WTC11 (cell line): ENCODE data around the gene HS2ST1. TPM values are rescaled to one million over a fixed set of nuclear protein-coding genes. Genes with fewer than 3 reads are reported as not detected.

Experiments used
- ATAC-seq: fragments of 200-7000 bp; cut with Tn5 transposase; 2 replicates; pipeline ENCODE4 v1.10.0; 2021; ENCODE audit warnings: mild to moderate bottlenecking, moderate library complexity
- CTCF ChIA-PET: fragments of 300-600 bp; sonication (Branson Sonifier 250); formaldehyde crosslinking; loops from one replicate; lab custom pipeline; 2021; ENCODE audit warnings: antibody characterized with exemption; lab: Charles Lee
- POLR2A ChIA-PET: fragments of 350-600 bp; sonication (Branson Sonifier 250); formaldehyde crosslinking; loops from one replicate; lab custom pipeline; 2021; ENCODE audit warnings: antibody characterized with exemption; lab: Charles Lee
- DNase-seq: peaks from one replicate; pipeline ENCODE4 v3.0.0; 2021; ENCODE audit warnings: low spot score
- H3K27ac Mint-ChIP-seq: 2 replicates; pipeline ENCODE4 v1.8.0; 2021; ENCODE audit warnings: mixed read lengths
- H3K27me3 Mint-ChIP-seq: 2 replicates; pipeline ENCODE4 v1.8.0; 2021; ENCODE audit warnings: low read depth, mild to moderate bottlenecking, moderate library complexity, mixed read lengths
- H3K36me3 Mint-ChIP-seq: 2 replicates; pipeline ENCODE4 v1.8.0; 2021; ENCODE audit warnings: mixed read lengths
- H3K4me1 Mint-ChIP-seq: 2 replicates; pipeline ENCODE4 v1.8.0; 2022; ENCODE audit warnings: mixed read lengths
- H3K4me3 Mint-ChIP-seq: 2 replicates; pipeline ENCODE4 v1.8.0; 2021; ENCODE audit warnings: mild to moderate bottlenecking, moderate library complexity, mixed read lengths
- H3K9me3 Mint-ChIP-seq: 2 replicates; pipeline ENCODE4 v1.8.0; 2021; ENCODE audit warnings: mixed read lengths
- AR ChIP-seq: fragments of 250-450 bp; sonication (Bioruptor Pico); IDR thresholded peaks from 2 replicates; pipeline ENCODE4 v1.9.0; 2021; ENCODE audit warnings: mild to moderate bottlenecking
- ATF1 ChIP-seq: sonication (generic); formaldehyde crosslinking; IDR thresholded peaks from 2 replicates; pipeline ENCODE4 v1.8.1; 2023; ENCODE audit warnings: mild to moderate bottlenecking, moderate library complexity, missing genetic modification reagents
- CBFB ChIP-seq: sonication (generic); formaldehyde crosslinking; IDR thresholded peaks from 2 replicates; pipeline ENCODE4 v1.8.1; 2022; ENCODE audit warnings: mild to moderate bottlenecking, low read depth, missing genetic modification reagents
- CREM ChIP-seq: sonication (generic); formaldehyde crosslinking; IDR thresholded peaks from 2 replicates; pipeline ENCODE4 v1.8.1; 2022; ENCODE audit warnings: mild to moderate bottlenecking, missing genetic modification reagents, moderate library complexity
- CTCF ChIP-seq: fragments of 200-600 bp; IDR thresholded peaks from 2 replicates; pipeline ENCODE4 v1.8.0; 2022; ENCODE audit warnings: antibody characterized with exemption
- FOXK1 ChIP-seq: sonication (generic); formaldehyde crosslinking; IDR thresholded peaks from 2 replicates; pipeline ENCODE4 v1.8.0; 2022; ENCODE audit warnings: mild to moderate bottlenecking, moderate library complexity, missing genetic modification reagents
- GRHL2 ChIP-seq: fragments of 250-450 bp; sonication (Bioruptor Pico); IDR thresholded peaks from 2 replicates; pipeline ENCODE4 v1.8.0; 2022; ENCODE audit warnings: mild to moderate bottlenecking, moderate library complexity; ENCODE audit not compliant: insufficient replicate concordance, severe bottlenecking
- IRF2 ChIP-seq: sonication (generic); formaldehyde crosslinking; IDR thresholded peaks from 2 replicates; pipeline ENCODE4 v1.8.0; 2022; ENCODE audit warnings: low read depth, missing genetic modification reagents, borderline replicate concordance
- JUN ChIP-seq: sonication (generic); formaldehyde crosslinking; IDR thresholded peaks from 2 replicates; pipeline ENCODE4 v1.8.0; 2023; ENCODE audit warnings: mild to moderate bottlenecking, missing genetic modification reagents
- MYBL2 ChIP-seq: sonication (generic); formaldehyde crosslinking; IDR thresholded peaks from 2 replicates; pipeline ENCODE4 v1.8.1; 2023; ENCODE audit warnings: mild to moderate bottlenecking, moderate library complexity, missing genetic modification reagents
- NR3C1 ChIP-seq: sonication (generic); formaldehyde crosslinking; conservative IDR thresholded peaks from 2 replicates; pipeline ENCODE4 v1.8.1; 2023; ENCODE audit warnings: low read depth, mild to moderate bottlenecking, missing genetic modification reagents
- SMAD3 ChIP-seq: sonication (generic); formaldehyde crosslinking; IDR thresholded peaks from 2 replicates; pipeline ENCODE4 v1.8.0; 2022; ENCODE audit warnings: missing genetic modification reagents, mild to moderate bottlenecking, borderline replicate concordance
- TCF7 ChIP-seq: sonication (generic); formaldehyde crosslinking; IDR thresholded peaks from 2 replicates; pipeline ENCODE4 v1.8.0; 2022; ENCODE audit warnings: mild to moderate bottlenecking, low read depth, missing genetic modification reagents, moderate library complexity
- TEAD1 ChIP-seq: sonication (generic); formaldehyde crosslinking; IDR thresholded peaks from 2 replicates; pipeline ENCODE4 v1.8.0; 2022; ENCODE audit warnings: mild to moderate bottlenecking, missing genetic modification reagents
- TEAD4 ChIP-seq: sonication (generic); formaldehyde crosslinking; IDR thresholded peaks from 2 replicates; pipeline ENCODE4 v1.8.0; 2022; ENCODE audit warnings: mild to moderate bottlenecking, missing genetic modification reagents
- TP53 ChIP-seq: sonication (generic); formaldehyde crosslinking; IDR thresholded peaks from 2 replicates; pipeline ENCODE4 v1.8.1; 2023; ENCODE audit warnings: mild to moderate bottlenecking, missing genetic modification reagents
- ZNF263 ChIP-seq: sonication (generic); formaldehyde crosslinking; IDR thresholded peaks from 2 replicates; pipeline ENCODE4 v1.8.1; 2022; ENCODE audit warnings: low read depth, mild to moderate bottlenecking, moderate library complexity, missing genetic modification reagents
- ZNF423 ChIP-seq: fragments of 250-450 bp; sonication (Bioruptor Pico); IDR thresholded peaks from 2 replicates; pipeline ENCODE4 v2.1.2; 2022; ENCODE audit warnings: mild to moderate bottlenecking, moderate library complexity
- total RNA-seq: library from RNA; stranded (reverse); gene quantifications from 3 replicates; pipeline ENCODE4 v1.2.3, GENCODE V29; 2021
- TF ChIP-seq, protein P1 (sequence below): sonication (generic); formaldehyde crosslinking; IDR thresholded peaks from 2 replicates; pipeline ENCODE4 v1.8.0; 2023; ENCODE audit warnings: missing genetic modification reagents
- TF ChIP-seq, protein P2 (sequence below): sonication (generic); formaldehyde crosslinking; conservative IDR thresholded peaks from 2 replicates; pipeline ENCODE4 v1.8.1; 2022; ENCODE audit warnings: mild to moderate bottlenecking, missing genetic modification reagents

Gene HS2ST1
- total RNA-seq, 1 experiment from 2014 or later, result 24.7 TPM

GRCh38 chr1:86997538-86997937 is 83.1 kb downstream of the HS2ST1 start:
- DNase-seq, result no peak
- no peak overlapping the region for H3K27ac Mint-ChIP-seq
- H3K36me3 Mint-ChIP-seq, result no peaks in the 10 kb centered on the region
- H3K9me3 Mint-ChIP-seq, result no peaks in the 10 kb centered on the region
- CTCF ChIA-PET, result no interaction called here
- peaks cover 30% of the 10 kb centered on the region for H3K4me1 Mint-ChIP-seq
- ATAC-seq, result no peak
- TF ChIP-seq ZNF263 (CRISPR knock-in tag) (no peak), TCF7 (CRISPR knock-in tag) (no peak), MYBL2 (no peak), TEAD4 (CRISPR knock-in tag) (no peak), FOXK1 (CRISPR knock-in tag) (no peak)
- TF ChIP-seq, protein P1, sequence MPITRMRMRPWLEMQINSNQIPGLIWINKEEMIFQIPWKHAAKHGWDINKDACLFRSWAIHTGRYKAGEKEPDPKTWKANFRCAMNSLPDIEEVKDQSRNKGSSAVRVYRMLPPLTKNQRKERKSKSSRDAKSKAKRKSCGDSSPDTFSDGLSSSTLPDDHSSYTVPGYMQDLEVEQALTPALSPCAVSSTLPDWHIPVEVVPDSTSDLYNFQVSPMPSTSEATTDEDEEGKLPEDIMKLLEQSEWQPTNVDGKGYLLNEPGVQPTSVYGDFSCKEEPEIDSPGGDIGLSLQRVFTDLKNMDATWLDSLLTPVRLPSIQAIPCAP (CRISPR knock-in tag), result no peak
- TF ChIP-seq, protein P2, sequence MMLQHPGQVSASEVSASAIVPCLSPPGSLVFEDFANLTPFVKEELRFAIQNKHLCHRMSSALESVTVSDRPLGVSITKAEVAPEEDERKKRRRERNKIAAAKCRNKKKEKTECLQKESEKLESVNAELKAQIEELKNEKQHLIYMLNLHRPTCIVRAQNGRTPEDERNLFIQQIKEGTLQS (CRISPR knock-in tag), result no peak
- H3K4me3 Mint-ChIP-seq, result no peak overlapping the region
- no peaks in the 10 kb centered on the region for H3K27me3 Mint-ChIP-seq
- POLR2A ChIA-PET, result no interaction called here

DNA sequence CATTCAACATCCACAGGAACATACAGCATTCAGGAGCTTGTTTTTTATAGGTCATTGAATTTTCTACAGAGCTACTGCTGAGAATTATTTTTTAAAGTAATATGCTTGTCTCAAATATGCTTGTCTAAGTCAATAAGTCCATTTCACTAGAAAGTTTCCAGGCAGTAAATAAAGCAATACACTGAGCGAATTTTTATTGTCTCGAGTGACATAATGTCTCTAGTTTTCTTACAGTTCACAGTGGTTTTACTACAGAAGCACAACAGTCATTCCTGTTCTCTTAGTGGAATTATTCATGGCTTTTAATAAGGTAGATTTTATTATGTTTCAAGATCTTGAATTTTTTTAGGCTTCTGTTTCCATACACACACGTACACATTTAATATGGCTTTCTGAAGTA is 83.8 kb downstream of the HS2ST1 start:
- no peak for ATAC-seq
- CTCF ChIA-PET, result no interaction called here
- POLR2A ChIA-PET, result no interaction called here

DNA sequence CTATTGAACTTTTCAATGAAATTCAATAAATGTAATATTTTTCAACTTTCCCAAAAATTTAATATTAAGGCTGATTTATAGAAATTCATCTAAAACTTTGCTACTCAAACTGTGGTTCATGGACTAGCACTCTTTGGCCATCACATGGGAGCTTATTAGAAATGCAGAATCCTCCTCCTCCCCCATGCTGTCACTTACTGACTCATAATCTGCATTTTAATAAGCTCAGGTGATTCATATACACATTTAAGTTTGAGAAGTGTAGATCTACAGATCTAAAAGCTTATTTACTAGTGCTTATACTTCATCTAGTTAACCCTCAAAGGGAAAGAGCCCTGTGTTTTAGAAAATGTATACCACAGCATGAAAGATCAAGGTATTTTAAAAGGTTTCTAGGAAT is 84.3 kb downstream of the HS2ST1 start:
- no peaks in the 10 kb centered on the region for H3K27me3 Mint-ChIP-seq
- no peaks in the 10 kb centered on the region for H3K9me3 Mint-ChIP-seq
- peaks cover 30% of the 10 kb centered on the region for H3K4me1 Mint-ChIP-seq
- no peak for TF ChIP-seq CTCF
- TF ChIP-seq TP53 (CRISPR knock-in tag), result no peak
- no peak for TF ChIP-seq GRHL2
- no peak for TF ChIP-seq JUN (CRISPR knock-in tag)
- no peak for TF ChIP-seq ZNF423
- no peak for TF ChIP-seq CBFB
- TF ChIP-seq SMAD3 (CRISPR knock-in tag), result no peak
- TF ChIP-seq TEAD1 (CRISPR knock-in tag), result no peak
- no peak for TF ChIP-seq AR (CRISPR knock-in tag)
- TF ChIP-seq, all 79 proteins: peak for 0
- no peak for DNase-seq
- ChIA-PET POLR2A (no interaction called here), CTCF (no interaction called here)
- ATAC-seq, result no peak
- Mint-ChIP-seq H3K4me3 (no peak overlapping the region), H3K36me3 (no peaks in the 10 kb centered on the region), H3K27ac (no peak overlapping the region)

More for the DNA sequence above, 83.8 kb downstream of the HS2ST1 start:
- Mint-ChIP-seq H3K27me3 (no peaks in the 10 kb centered on the region), H3K27ac (no peak overlapping the region), H3K4me3 (no peak overlapping the region), H3K9me3 (no peaks in the 10 kb centered on the region), H3K4me1 (peaks cover 30% of the 10 kb centered on the region), H3K36me3 (no peaks in the 10 kb centered on the region)
- no peak for DNase-seq
- TF ChIP-seq NR3C1 (CRISPR knock-in tag), result no peak
- no peak for TF ChIP-seq ATF1
- TF ChIP-seq IRF2, result no peak
- TF ChIP-seq CREM, result no peak
- TF ChIP-seq, protein P1 (CRISPR knock-in tag), result no peak
- no peak for TF ChIP-seq ZNF423
